Caco-2 (cell line): ENCODE results near the gene ALPK3. TPM values are rescaled to one million over a fixed set of nuclear protein-coding genes. Genes with fewer than 3 reads are reported as not detected.

ENCODE experiments used
- BruUV-seq: library from RNA; stranded (reverse); fragments of 400-500 nt; replicated peaks from 2 replicates; lab custom pipeline; 2021; lab: Mats Ljungman, UMichigan
- CTCF ChIA-PET: fragments of 300-600 bp; sonication (Branson Sonifier 250); formaldehyde crosslinking; loops from one replicate; lab custom pipeline; 2022; ENCODE audit warnings: antibody characterized with exemption; lab: Charles Lee
- POLR2A ChIA-PET: fragments of 300-600 bp; sonication (Branson Sonifier 250); formaldehyde crosslinking; loops from one replicate; lab custom pipeline; 2022; ENCODE audit warnings: antibody characterized with exemption; lab: Charles Lee
- DNase-seq, 2 experiments: peaks; one replicate each; pipeline versions ENCODE4 v3.0.0 to v3.0.0-alpha.2; 2020 to 2022
- H3K27me3 ChIP-seq: replicated peaks from 2 replicates; pipeline ENCODE4 v1.6.0; 2011; ENCODE audit warnings: low read length; ENCODE audit not compliant: control insufficient read depth, insufficient read depth
- H3K36me3 ChIP-seq: 2 replicates; pipeline ENCODE4 v1.5.1; 2011; ENCODE audit warnings: low read length; ENCODE audit not compliant: control insufficient read depth, insufficient read depth
- H3K4me1 ChIP-seq: fragments of 250-450 bp; sonication (Bioruptor Pico); 2 replicates; pipeline ENCODE4 v1.5.1; 2020; ENCODE audit warnings: mild to moderate bottlenecking
- H3K4me3 ChIP-seq: 2 replicates; pipeline ENCODE4 v1.5.1; 2011; ENCODE audit warnings: low read depth, mild to moderate bottlenecking, control low read depth, low read length
- H3K9me3 ChIP-seq: fragments of 250-450 bp; sonication (Bioruptor Pico); 2 replicates; pipeline ENCODE4 v1.5.1; 2020; ENCODE audit warnings: mild to moderate bottlenecking, moderate library complexity
- H3K27ac Mint-ChIP-seq: one replicate; pipeline ENCODE4 v1.8.0; 2022; ENCODE audit warnings: mixed read lengths; ENCODE audit not compliant: unreplicated experiment
- H3K27me3 Mint-ChIP-seq: one replicate; pipeline ENCODE4 v1.8.0; 2022; ENCODE audit warnings: mixed read lengths; ENCODE audit not compliant: insufficient read depth, unreplicated experiment
- H3K36me3 Mint-ChIP-seq: one replicate; pipeline ENCODE4 v1.8.0; 2022; ENCODE audit warnings: mild to moderate bottlenecking, mixed read lengths; ENCODE audit not compliant: insufficient read depth, unreplicated experiment
- H3K4me1 Mint-ChIP-seq: one replicate; pipeline ENCODE4 v1.8.0; 2022; ENCODE audit warnings: low read depth, mixed read lengths; ENCODE audit not compliant: unreplicated experiment
- H3K4me3 Mint-ChIP-seq: one replicate; pipeline ENCODE4 v1.8.0; 2022; ENCODE audit warnings: mild to moderate bottlenecking, moderate library complexity, mixed read lengths; ENCODE audit not compliant: unreplicated experiment
- H3K9me3 Mint-ChIP-seq: one replicate; pipeline ENCODE4 v1.8.0; 2022; ENCODE audit warnings: mixed read lengths; ENCODE audit not compliant: unreplicated experiment
- intact Hi-C: fragments of 100-400 bp; cut with micrococcal nuclease; formaldehyde crosslinking; loops from one replicate; pipeline ENCODE4 v1.10.0; 2022; ENCODE audit not compliant: unreplicated experiment
- total RNA-seq: library from RNA; stranded (reverse); gene quantifications from 2 replicates; pipeline ENCODE4 v1.2.3, GENCODE V29; 2022
- TF ChIP-seq, protein P1 (sequence below), 2 experiments: fragments of 200-600 bp in 1 of 2; IDR thresholded peaks; 1 replicate in 1 of 2; 2 replicates in 1 of 2; pipeline versions ENCODE4 v1.5.1 to v1.8.0; 2011 to 2022; ENCODE audit warnings: antibody characterized with exemption in 1 of 2, control low read depth in 1 of 2, inconsistent platforms in 1 of 2, low read depth in 1 of 2, low read length in 1 of 2, mild to moderate bottlenecking in 1 of 2, moderate library complexity in 1 of 2; ENCODE audit not compliant: insufficient read depth in 1 of 2, severe bottlenecking in 1 of 2, unreplicated experiment in 1 of 2

Gene ALPK3
- total RNA-seq, 1 experiment from 2014 or later: 0.43 TPM

DNA sequence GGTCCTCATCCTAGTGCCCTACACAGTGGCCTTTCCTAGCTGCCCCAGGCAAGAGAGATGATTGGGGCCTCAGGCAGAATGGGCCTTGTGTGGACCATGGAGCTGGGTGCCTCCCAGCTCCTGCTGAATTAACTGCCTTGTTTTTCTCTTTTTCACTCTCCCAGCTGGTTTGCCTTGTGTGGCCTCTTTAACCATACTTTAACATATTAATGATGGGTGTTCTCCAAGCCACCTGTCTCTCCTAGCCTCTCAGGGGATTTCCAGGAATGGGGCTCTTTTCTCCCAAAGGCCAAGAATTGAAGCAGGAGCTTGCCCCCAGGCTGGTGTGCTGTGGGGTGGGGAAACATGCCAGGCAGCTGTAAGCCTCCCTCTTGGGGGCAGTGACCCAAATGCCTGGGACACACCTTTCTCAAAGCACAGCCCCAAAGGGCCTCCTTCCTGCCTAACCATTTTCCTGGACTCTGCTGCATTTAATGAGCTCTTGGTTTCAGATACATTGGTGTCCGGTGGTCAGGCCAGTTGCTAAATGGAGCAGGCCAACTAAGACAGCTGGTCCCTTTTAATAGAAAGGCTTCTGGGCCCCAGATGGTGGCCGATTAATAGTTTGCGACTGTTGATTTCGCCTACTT is 5.6 kb downstream of the ALPK3 start:
- H3K27me3 ChIP-seq: no peaks in the 10 kb centered on the region
- TF ChIP-seq, protein P1, sequence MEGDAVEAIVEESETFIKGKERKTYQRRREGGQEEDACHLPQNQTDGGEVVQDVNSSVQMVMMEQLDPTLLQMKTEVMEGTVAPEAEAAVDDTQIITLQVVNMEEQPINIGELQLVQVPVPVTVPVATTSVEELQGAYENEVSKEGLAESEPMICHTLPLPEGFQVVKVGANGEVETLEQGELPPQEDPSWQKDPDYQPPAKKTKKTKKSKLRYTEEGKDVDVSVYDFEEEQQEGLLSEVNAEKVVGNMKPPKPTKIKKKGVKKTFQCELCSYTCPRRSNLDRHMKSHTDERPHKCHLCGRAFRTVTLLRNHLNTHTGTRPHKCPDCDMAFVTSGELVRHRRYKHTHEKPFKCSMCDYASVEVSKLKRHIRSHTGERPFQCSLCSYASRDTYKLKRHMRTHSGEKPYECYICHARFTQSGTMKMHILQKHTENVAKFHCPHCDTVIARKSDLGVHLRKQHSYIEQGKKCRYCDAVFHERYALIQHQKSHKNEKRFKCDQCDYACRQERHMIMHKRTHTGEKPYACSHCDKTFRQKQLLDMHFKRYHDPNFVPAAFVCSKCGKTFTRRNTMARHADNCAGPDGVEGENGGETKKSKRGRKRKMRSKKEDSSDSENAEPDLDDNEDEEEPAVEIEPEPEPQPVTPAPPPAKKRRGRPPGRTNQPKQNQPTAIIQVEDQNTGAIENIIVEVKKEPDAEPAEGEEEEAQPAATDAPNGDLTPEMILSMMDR (IDR thresholded peaks at IDR 0.05; ENCODE audit: insufficient read depth in 1 of 2, low read depth in 1 of 2, low read length in 1 of 2, severe bottlenecking in 1 of 2, unreplicated experiment in 1 of 2): no peak
- no peaks in the 10 kb centered on the region for H3K36me3 ChIP-seq
- no TSS peak for BruUV-seq
- no peak overlapping the region for H3K4me3 ChIP-seq
- H3K9me3 ChIP-seq: no peaks in the 10 kb centered on the region
- CTCF ChIA-PET: interaction anchor here (0.5 to 0.9 kb wide), 5 partner anchors 10 to 513 kb away, joined by 3 to 7 read pairs (median 4); no protein-coding TSS in a partner anchor
- no peak for DNase-seq
- H3K36me3 Mint-ChIP-seq: peaks cover 7% of the 10 kb centered on the region
- no peaks in the 10 kb centered on the region for H3K27me3 Mint-ChIP-seq
- no peak overlapping the region for H3K4me3 Mint-ChIP-seq
- H3K27ac Mint-ChIP-seq: no peak overlapping the region
- POLR2A ChIA-PET: no interaction called here
- intact Hi-C loops: no loop called here
- peaks cover 36% of the 10 kb centered on the region for H3K4me1 ChIP-seq
- H3K9me3 Mint-ChIP-seq: no peaks in the 10 kb centered on the region
- H3K4me1 Mint-ChIP-seq: peaks cover 32% of the 10 kb centered on the region

DNA sequence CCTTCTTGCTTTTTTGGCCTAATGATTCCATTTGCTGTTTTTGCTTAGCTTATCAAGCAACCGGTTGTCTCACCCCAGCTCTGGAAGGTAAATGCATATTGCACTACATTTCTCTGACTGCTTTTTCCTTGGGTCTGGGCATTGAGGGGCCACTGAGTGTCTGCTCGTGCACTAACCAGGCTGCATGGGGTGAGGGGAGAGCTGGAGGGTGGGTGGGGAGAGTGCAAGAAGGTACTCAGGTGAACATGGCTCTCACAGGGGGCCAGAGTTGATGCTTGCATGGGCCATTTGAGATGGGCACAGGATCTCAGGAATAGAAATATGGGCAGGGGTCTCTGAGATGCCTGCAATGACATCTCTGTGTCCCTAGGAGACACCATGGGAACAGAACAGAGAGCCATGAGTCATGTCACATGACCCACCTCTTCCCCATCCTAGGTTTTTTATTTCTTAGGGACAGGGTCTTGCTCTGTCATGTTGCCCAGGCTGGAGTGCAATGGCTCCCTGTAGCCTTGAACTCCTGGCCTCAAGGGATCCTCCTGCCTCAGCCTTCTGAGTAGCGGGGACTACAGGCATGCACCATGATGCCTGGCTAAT is 6.2 kb downstream of the ALPK3 start:
- Mint-ChIP-seq H3K4me1 (peaks cover 27% of the 10 kb centered on the region), H3K4me3 (no peak overlapping the region), H3K27ac (no peak overlapping the region), H3K36me3 (peaks cover 7% of the 10 kb centered on the region), H3K27me3 (no peaks in the 10 kb centered on the region), H3K9me3 (no peaks in the 10 kb centered on the region)
- no peak overlapping the region for H3K4me3 ChIP-seq
- CTCF ChIA-PET: interaction anchor here (0.8 kb wide), 2 partner anchors 11 to 244 kb away, joined by 3 to 7 read pairs; no protein-coding TSS in a partner anchor
- H3K36me3 ChIP-seq: no peaks in the 10 kb centered on the region
- DNase-seq: no peak
- intact Hi-C loops: no loop called here
- H3K27me3 ChIP-seq: no peaks in the 10 kb centered on the region
- POLR2A ChIA-PET: no interaction called here
- no peaks in the 10 kb centered on the region for H3K9me3 ChIP-seq
- peaks cover 30% of the 10 kb centered on the region for H3K4me1 ChIP-seq
- TF ChIP-seq, protein P1 (IDR thresholded peaks at IDR 0.05; ENCODE audit: insufficient read depth in 1 of 2, low read depth in 1 of 2, low read length in 1 of 2, severe bottlenecking in 1 of 2, unreplicated experiment in 1 of 2): no peak
- no TSS peak for BruUV-seq

DNA sequence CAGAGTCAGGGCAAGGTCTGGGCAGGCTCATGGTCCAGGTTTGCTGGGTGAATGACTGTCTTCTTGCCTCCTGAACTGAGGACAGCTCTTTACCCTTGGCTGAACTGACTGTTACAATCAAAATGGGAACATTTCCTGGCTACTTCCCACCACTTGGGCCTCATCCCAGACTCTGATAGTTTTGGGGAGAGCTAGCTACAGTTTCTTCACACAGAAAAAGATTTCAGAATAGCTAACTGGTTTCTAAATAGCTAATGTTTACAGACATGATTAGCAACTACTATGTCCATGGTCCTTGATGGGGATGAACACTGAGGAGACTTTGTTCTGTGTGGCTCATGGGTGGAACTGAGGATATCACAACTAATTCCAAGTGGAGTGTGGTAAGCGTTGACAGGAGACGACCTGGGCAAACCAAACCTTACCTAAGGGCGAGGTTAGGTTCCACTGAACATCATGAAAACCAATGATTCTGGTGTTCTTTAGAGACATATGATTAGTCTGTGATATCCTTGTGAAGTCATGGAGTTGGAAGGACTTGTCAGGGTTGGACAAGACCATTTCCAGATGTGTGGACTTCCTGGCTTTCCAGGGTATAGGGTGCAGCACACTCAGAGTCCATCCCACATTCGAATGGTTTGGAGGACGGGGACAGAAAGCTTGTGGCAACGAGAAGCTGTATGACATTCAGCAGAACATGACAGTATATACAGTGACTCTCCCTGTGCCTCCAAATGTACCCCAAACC is 7.3 kb downstream of the ALPK3 start:
- Histone ChIP-seq H3K36me3 (no peaks in the 10 kb centered on the region), H3K9me3 (no peaks in the 10 kb centered on the region), H3K4me1 (peaks cover 20% of the 10 kb centered on the region), H3K4me3 (no peak overlapping the region), H3K27me3 (no peaks in the 10 kb centered on the region)
- H3K4me3 Mint-ChIP-seq: no peak overlapping the region
- H3K9me3 Mint-ChIP-seq: no peaks in the 10 kb centered on the region
- H3K4me1 Mint-ChIP-seq: peaks cover 18% of the 10 kb centered on the region
- DNase-seq: no peak
- CTCF ChIA-PET: interaction anchor here (0.6 kb wide), 1 partner anchor 236 kb away, joined by 4 read pairs; no protein-coding TSS in a partner anchor
- POLR2A ChIA-PET: interaction anchor here (0.5 kb wide), 1 partner anchor 200 kb away, joined by 4 read pairs; no protein-coding TSS in a partner anchor
- peaks cover 7% of the 10 kb centered on the region for H3K36me3 Mint-ChIP-seq
- TF ChIP-seq, protein P1 (IDR thresholded peaks at IDR 0.05; ENCODE audit: insufficient read depth in 1 of 2, low read depth in 1 of 2, low read length in 1 of 2, severe bottlenecking in 1 of 2, unreplicated experiment in 1 of 2): no peak
- no TSS peak for BruUV-seq
- intact Hi-C loops: no loop called here
- H3K27me3 Mint-ChIP-seq: no peaks in the 10 kb centered on the region
- no peak overlapping the region for H3K27ac Mint-ChIP-seq
